CD4-positive, alpha-beta T cell treated with Interleukin-15 for 1 hour (primary cell): ENCODE measurements around the gene TNNT2.

ENCODE experiments used
- DNase-seq: peaks from one replicate; pipeline ENCODE4 v3.0.0-alpha.2; 2020

Gene TNNT2

DNA sequence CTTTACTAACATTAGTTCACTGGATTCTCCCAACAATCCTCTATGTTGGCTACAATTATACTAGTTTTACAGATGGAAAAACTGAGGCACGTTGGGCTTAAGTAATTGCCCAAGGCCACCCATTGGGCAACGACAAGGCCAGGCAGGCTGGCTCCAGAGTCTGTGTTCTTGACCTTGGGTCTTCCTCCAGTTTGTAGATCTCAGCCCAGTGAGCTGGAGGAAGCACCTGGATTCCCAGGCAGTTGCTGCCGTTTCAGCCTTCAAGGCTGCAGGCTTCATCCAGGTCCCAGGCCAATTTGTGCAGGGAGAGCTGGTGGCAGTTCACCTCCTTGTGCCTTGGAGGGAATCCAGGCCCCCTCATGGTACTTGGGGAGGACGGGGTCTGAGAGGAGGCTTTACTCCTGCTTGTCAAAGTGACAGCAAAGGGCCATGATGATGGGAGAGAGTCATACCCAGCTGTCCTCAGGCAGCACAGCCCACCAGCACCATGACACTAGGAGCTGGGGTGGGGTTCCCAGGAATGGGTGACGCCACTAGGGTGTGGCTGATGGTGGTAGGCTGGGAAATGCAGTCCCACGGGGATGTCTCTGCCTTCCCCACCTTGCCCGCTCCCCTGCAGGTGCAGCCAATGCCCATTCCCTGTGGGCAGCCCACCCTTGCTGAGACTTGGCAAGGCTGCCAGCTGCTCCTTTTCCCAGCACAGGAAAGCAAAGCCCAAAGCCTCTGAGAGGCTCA lies 67.1 kb downstream of the TNNT2 start:
- DNase-seq, result no peak

GRCh38 chr1:201309416-201309815 lies 68.1 kb downstream of the TNNT2 start:
- DNase-seq, result no peak
